Measurements from ENCODE around the gene ETV3. TPM values are rescaled to one million over a fixed set of nuclear protein-coding genes. Genes with fewer than 3 reads are reported as not detected.

Gene ETV3
- total RNA-seq, 2 donors from 2014 or later: 26.9 to 40.6 TPM

DNA sequence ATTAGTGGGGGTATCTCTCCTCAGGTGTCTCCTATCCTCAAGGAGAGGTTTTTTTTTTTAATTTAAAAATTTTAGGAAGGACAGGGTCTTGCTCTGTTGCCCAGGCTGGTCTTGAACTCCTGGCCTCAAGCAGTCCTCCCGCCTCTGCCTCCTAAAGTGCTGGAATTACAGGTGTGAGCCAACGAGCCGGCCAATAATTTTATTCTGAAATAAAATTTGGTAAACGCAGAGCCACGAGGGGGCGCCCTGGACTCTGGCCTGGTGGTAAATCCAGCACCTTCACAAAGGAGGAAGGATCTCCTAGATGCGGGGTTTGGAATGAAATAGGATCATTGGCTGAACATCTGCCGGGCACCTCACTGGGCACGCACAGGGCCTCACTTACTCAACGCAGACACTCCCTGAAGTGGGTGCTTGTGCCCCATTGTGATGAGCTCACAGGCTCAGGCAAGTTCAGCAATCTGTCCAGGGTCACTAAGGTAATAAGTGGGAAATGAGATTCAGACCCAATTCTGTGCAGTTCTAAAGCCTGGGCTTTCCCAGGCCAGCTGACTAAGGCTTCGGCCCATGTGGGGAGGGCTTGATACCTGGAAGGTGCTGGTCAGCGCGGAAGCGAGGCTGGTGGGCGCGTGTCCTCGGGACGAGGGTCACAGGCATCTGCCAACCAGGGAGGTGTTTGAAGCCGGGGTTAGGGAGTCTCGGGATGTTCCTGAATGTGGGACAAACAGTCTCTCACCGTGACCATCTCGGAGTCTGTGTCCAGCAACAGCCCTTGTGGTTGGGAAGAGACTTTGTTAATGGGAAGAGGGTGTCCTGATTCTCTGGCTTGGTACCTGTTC is 32.7 kb upstream of the ETV3 start:
- no peak overlapping the region for H3K4me3 Mint-ChIP-seq
- Histone ChIP-seq H3K36me3 (ENCODE audit: control insufficient read depth, insufficient read depth, low read length) (no peaks in the 10 kb centered on the region), H3K9me3 (ENCODE audit: control insufficient read depth, low read length) (no peaks in the 10 kb centered on the region), H3K4me3 (ENCODE audit: low read length) (no peak overlapping the region), H3K27me3 (ENCODE audit: control insufficient read depth, insufficient read depth, low read length, poor library complexity, severe bottlenecking) (no peaks in the 10 kb centered on the region), H3K27ac (ENCODE audit: low read depth, low read length) (no peak overlapping the region), H3K4me1 (ENCODE audit: control insufficient read depth, insufficient read depth, low read length) (peaks cover 3% of the 10 kb centered on the region), H3K9ac (ENCODE audit: extremely low read depth, low read length, poor library complexity, severe bottlenecking) (no peak overlapping the region)
- no peaks in the 10 kb centered on the region for H3K27me3 Mint-ChIP-seq (ENCODE audit: insufficient read depth)
- no peaks in the 10 kb centered on the region for H3K36me3 Mint-ChIP-seq (ENCODE audit: low read depth)
- H3K9me3 Mint-ChIP-seq: no peaks in the 10 kb centered on the region
- peak; percentile 93 for DNase-seq
- TF ChIP-seq, protein P1, sequence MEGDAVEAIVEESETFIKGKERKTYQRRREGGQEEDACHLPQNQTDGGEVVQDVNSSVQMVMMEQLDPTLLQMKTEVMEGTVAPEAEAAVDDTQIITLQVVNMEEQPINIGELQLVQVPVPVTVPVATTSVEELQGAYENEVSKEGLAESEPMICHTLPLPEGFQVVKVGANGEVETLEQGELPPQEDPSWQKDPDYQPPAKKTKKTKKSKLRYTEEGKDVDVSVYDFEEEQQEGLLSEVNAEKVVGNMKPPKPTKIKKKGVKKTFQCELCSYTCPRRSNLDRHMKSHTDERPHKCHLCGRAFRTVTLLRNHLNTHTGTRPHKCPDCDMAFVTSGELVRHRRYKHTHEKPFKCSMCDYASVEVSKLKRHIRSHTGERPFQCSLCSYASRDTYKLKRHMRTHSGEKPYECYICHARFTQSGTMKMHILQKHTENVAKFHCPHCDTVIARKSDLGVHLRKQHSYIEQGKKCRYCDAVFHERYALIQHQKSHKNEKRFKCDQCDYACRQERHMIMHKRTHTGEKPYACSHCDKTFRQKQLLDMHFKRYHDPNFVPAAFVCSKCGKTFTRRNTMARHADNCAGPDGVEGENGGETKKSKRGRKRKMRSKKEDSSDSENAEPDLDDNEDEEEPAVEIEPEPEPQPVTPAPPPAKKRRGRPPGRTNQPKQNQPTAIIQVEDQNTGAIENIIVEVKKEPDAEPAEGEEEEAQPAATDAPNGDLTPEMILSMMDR (conservative IDR thresholded peaks at IDR 0.05): peak; percentile 83
- 81 to 84% methylated on average over 15 to 22 of the region's 22 CpGs for WGBS, 2 experiments (ENCODE audit: insufficient coverage in 1 of 2, insufficient read length in 1 of 2)
- H3K27ac Mint-ChIP-seq: no peak overlapping the region
- H3K4me1 Mint-ChIP-seq: peaks cover 5% of the 10 kb centered on the region

DNA sequence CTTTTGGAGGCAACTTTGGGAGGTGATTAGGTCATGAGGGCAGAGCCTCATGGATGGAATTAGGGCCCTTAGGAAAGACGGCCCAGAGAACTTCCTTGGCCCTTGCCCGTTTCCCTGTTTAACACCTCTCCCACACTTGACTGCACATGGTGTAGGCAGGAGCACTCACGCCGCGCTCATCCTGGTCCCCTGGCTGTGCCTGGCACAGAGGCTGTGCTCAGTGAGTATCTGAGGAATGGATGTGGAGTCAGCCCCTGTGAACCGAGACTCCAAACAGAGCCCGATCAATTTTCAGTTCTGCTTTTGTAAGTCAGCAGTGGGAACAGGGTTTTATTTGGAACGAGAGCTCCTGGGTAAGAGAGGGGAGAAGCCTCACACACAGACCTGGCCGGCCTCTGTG is 29.8 kb upstream of the ETV3 start:
- H3K4me3 ChIP-seq (ENCODE audit: low read length): no peak overlapping the region
- Mint-ChIP-seq H3K36me3 (ENCODE audit: low read depth) (no peaks in the 10 kb centered on the region), H3K27ac (no peak overlapping the region), H3K4me1 (peaks cover 15% of the 10 kb centered on the region), H3K4me3 (no peak overlapping the region), H3K9me3 (no peaks in the 10 kb centered on the region), H3K27me3 (ENCODE audit: insufficient read depth) (no peaks in the 10 kb centered on the region)
- 91 to 94% methylated on average over 7 to 9 of the region's 9 CpGs for WGBS, 2 experiments (ENCODE audit: insufficient coverage in 1 of 2, insufficient read length in 1 of 2)
- H3K9me3 ChIP-seq (ENCODE audit: control insufficient read depth, low read length): no peaks in the 10 kb centered on the region
- no peaks in the 10 kb centered on the region for H3K27me3 ChIP-seq (ENCODE audit: control insufficient read depth, insufficient read depth, low read length, poor library complexity, severe bottlenecking)
- no peak overlapping the region for H3K27ac ChIP-seq (ENCODE audit: low read depth, low read length)
- peaks cover 6% of the 10 kb centered on the region for H3K4me1 ChIP-seq (ENCODE audit: control insufficient read depth, insufficient read depth, low read length)
- TF ChIP-seq, protein P1 (conservative IDR thresholded peaks at IDR 0.05): no peak
- no peak overlapping the region for H3K9ac ChIP-seq (ENCODE audit: extremely low read depth, low read length, poor library complexity, severe bottlenecking)
- no peak for DNase-seq
- H3K36me3 ChIP-seq (ENCODE audit: control insufficient read depth, insufficient read depth, low read length): no peaks in the 10 kb centered on the region

DNA sequence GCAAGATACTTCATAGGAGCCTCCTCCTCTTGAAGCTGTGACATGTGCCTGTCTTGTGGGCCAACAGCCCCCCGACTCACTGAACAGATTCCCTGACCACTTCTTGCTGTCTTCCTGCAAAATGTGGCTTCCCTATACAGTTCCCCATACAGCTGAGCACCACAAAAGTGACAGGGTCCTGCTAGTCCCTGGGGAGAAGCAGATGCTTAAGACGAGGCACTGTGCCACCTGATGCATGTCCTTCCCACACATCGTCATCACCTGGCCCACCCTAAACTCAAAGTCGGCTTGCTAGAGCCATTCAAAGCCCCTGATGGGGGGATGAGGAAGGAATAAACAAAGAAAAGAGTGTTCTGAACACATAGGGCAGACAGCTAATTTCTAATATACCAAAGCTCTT is 29.2 kb upstream of the ETV3 start:
- Histone ChIP-seq H3K27me3 (ENCODE audit: control insufficient read depth, insufficient read depth, low read length, poor library complexity, severe bottlenecking) (no peaks in the 10 kb centered on the region), H3K4me3 (ENCODE audit: low read length) (no peak overlapping the region), H3K4me1 (ENCODE audit: control insufficient read depth, insufficient read depth, low read length) (peaks cover 8% of the 10 kb centered on the region), H3K36me3 (ENCODE audit: control insufficient read depth, insufficient read depth, low read length) (no peaks in the 10 kb centered on the region), H3K27ac (ENCODE audit: low read depth, low read length) (no peak overlapping the region), H3K9me3 (ENCODE audit: control insufficient read depth, low read length) (no peaks in the 10 kb centered on the region), H3K9ac (ENCODE audit: extremely low read depth, low read length, poor library complexity, severe bottlenecking) (no peak overlapping the region)
- no peaks in the 10 kb centered on the region for H3K36me3 Mint-ChIP-seq (ENCODE audit: low read depth)
- no peak overlapping the region for H3K27ac Mint-ChIP-seq
- TF ChIP-seq, protein P1 (conservative IDR thresholded peaks at IDR 0.05): no peak
- WGBS, 2 experiments (ENCODE audit: insufficient coverage in 1 of 2, insufficient read length in 1 of 2): 93 to 95% methylated on average over 2 to 4 of the region's 4 CpGs
- H3K9me3 Mint-ChIP-seq: no peaks in the 10 kb centered on the region
- no peaks in the 10 kb centered on the region for H3K27me3 Mint-ChIP-seq (ENCODE audit: insufficient read depth)
- DNase-seq: no peak
- H3K4me1 Mint-ChIP-seq: peaks cover 16% of the 10 kb centered on the region
- H3K4me3 Mint-ChIP-seq: no peak overlapping the region
